NT2/D1 (cell line): ENCODE results near the gene GOLT1A.

Experiments used
- SUZ12 ChIP-seq: IDR thresholded peaks from 2 replicates; pipeline ENCODE4 v1.6.1; 2011; ENCODE audit not compliant: insufficient read length, insufficient read depth; ENCODE audit errors: extremely low read depth
- ZNF274 ChIP-seq: IDR thresholded peaks from 2 replicates; pipeline ENCODE4 v1.6.1; 2011; ENCODE audit warnings: mild to moderate bottlenecking, low read depth, low read length

DNA sequence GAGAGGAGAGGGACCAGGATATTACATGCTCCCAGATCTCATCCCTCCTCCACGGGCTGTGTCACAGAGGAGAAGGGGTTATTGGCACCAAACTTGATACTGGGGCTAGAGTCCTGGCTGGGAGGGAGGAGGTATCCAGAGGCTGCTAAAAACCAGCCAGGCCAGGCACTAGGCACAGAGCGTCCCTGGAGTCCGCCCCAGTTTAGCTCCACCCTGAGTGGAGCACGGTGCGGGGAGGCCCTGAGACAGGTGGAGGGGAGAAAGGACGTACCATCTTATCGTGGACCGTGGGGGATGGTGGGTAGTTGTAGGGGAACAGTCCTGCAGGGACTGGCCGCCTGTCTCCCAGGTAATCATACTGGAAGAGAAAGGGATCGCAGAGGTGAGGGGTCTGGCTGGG is 42.7 kb upstream of the GOLT1A start:
- TF ChIP-seq SUZ12 = no peak
- no peak for TF ChIP-seq ZNF274
